Karpas-422 (cell line): Measurements from ENCODE around the gene TPD52L1. TPM values are rescaled to one million over a fixed set of nuclear protein-coding genes. Genes with fewer than 3 reads are reported as not detected.

Experiments
- DNase-seq: peaks from one replicate; pipeline ENCODE4 v3.0.0-alpha.2; 2015
- H2AFZ ChIP-seq: fragments of 200-600 bp; sonication (generic); 2 replicates; pipeline ENCODE4 v1.6.1; 2014; ENCODE audit warnings: antibody characterized with exemption, low read length, mixed read lengths
- H3K27ac ChIP-seq: fragments of 200-600 bp; sonication (generic); 2 replicates; pipeline ENCODE4 v1.5.1; 2014; ENCODE audit warnings: mild to moderate bottlenecking, low read length, moderate library complexity
- H3K27me3 ChIP-seq: fragments of 200-600 bp; sonication (generic); 2 replicates; pipeline ENCODE4 v1.6.1; 2014; ENCODE audit warnings: low read length, mixed read lengths
- H3K36me3 ChIP-seq: fragments of 200-600 bp; sonication (generic); 2 replicates; pipeline ENCODE4 v1.6.1; 2014; ENCODE audit warnings: low read length, mixed read lengths; ENCODE audit not compliant: insufficient read depth
- H3K4me1 ChIP-seq: fragments of 200-600 bp; sonication (generic); 2 replicates; pipeline ENCODE4 v1.6.1; 2014; ENCODE audit warnings: mild to moderate bottlenecking, low read length, mixed read lengths
- H3K4me2 ChIP-seq: fragments of 200-600 bp; sonication (generic); 2 replicates; pipeline ENCODE4 v1.6.1; 2014; ENCODE audit warnings: low read length, low read depth, mild to moderate bottlenecking; ENCODE audit not compliant: poor library complexity, severe bottlenecking
- H3K4me3 ChIP-seq: fragments of 200-600 bp; sonication (generic); 2 replicates; pipeline ENCODE4 v1.5.1; 2014; ENCODE audit warnings: mild to moderate bottlenecking, antibody characterized with exemption, low read length, mixed read lengths
- H3K79me2 ChIP-seq: fragments of 200-600 bp; sonication (generic); 2 replicates; pipeline ENCODE4 v1.6.1; 2014; ENCODE audit warnings: mild to moderate bottlenecking, low read length, mixed read lengths
- H3K9ac ChIP-seq: fragments of 200-600 bp; sonication (generic); 2 replicates; pipeline ENCODE4 v1.6.0; 2014; ENCODE audit warnings: low read length
- H3K9me2 ChIP-seq: fragments of 200-600 bp; sonication (generic), shearing (Covaris generic); replicated peaks from 2 replicates; pipeline ENCODE4 v1.6.0; 2014; ENCODE audit warnings: mild to moderate bottlenecking, low read length, moderate library complexity; ENCODE audit not compliant: insufficient read depth
- H3K9me3 ChIP-seq: fragments of 300-700, 200-600 bp; sonication (generic); 2 replicates; pipeline ENCODE4 v1.6.1; 2014; ENCODE audit warnings: low read length, mixed read lengths
- H4K20me1 ChIP-seq: fragments of 200-600 bp; sonication (generic); 2 replicates; pipeline ENCODE4 v1.6.1; 2014; ENCODE audit warnings: mild to moderate bottlenecking, antibody characterized with exemption, low read length, low read depth; ENCODE audit not compliant: insufficient read depth
- total RNA-seq: library from RNA; depleted of rRNA; stranded (reverse); fragments of >200 nt; shearing (Covaris generic); gene quantifications from 2 replicates; pipeline ENCODE4 v1.2.3, GENCODE V29; 2014; ENCODE audit warnings: low replicate concordance

The TPD52L1 gene
- total RNA-seq, 1 experiment from 2014 or later, result not detected

DNA sequence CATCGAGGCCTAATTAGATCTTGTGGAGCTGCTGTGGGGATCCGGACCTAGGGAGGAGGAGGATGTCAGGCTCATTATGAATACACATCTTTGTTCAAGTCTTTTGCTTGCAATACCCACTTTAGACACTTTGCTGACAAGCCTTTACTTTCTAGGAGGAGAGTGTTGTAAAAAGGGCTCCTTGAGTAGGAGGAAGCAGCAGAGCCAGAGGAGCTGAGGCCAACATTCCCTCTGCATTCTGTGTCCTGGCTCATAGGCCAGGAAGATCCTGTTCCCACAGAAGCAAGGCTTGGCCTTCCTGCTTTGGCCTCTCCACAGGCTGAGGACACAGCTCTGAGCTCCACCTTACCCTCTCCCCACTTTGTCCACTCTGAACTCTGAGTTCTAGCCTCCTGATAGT is 67.1 kb downstream of the TPD52L1 start:
- Histone ChIP-seq H4K20me1 (no peaks in the 10 kb centered on the region), H3K4me2 (no peak overlapping the region), H3K9me2 (no peaks in the 10 kb centered on the region), H3K36me3 (no peaks in the 10 kb centered on the region), H2AFZ (no peak overlapping the region), H3K27ac (no peak overlapping the region), H3K4me1 (no peaks in the 10 kb centered on the region), H3K9ac (no peak overlapping the region), H3K9me3 (no peaks in the 10 kb centered on the region), H3K79me2 (no peaks in the 10 kb centered on the region), H3K4me3 (no peak overlapping the region), H3K27me3 (no peaks in the 10 kb centered on the region)
- DNase-seq, result no peak

- H2AFZ ChIP-seq, result no peak overlapping the region
- no peaks in the 10 kb centered on the region for H4K20me1 ChIP-seq
- no peaks in the 10 kb centered on the region for H3K79me2 ChIP-seq
- no peaks in the 10 kb centered on the region for H3K4me1 ChIP-seq
- no peaks in the 10 kb centered on the region for H3K9me2 ChIP-seq
- no peaks in the 10 kb centered on the region for H3K27me3 ChIP-seq
- no peak overlapping the region for H3K4me2 ChIP-seq
- no peak for DNase-seq
- H3K9me3 ChIP-seq, result no peaks in the 10 kb centered on the region
- H3K4me3 ChIP-seq, result no peak overlapping the region
- no peak overlapping the region for H3K9ac ChIP-seq
- no peak overlapping the region for H3K27ac ChIP-seq
- H3K36me3 ChIP-seq, result no peaks in the 10 kb centered on the region
These were observed 69.2 kb downstream of the TPD52L1 start for GRCh38 chr6:125222531-125223455.

DNA sequence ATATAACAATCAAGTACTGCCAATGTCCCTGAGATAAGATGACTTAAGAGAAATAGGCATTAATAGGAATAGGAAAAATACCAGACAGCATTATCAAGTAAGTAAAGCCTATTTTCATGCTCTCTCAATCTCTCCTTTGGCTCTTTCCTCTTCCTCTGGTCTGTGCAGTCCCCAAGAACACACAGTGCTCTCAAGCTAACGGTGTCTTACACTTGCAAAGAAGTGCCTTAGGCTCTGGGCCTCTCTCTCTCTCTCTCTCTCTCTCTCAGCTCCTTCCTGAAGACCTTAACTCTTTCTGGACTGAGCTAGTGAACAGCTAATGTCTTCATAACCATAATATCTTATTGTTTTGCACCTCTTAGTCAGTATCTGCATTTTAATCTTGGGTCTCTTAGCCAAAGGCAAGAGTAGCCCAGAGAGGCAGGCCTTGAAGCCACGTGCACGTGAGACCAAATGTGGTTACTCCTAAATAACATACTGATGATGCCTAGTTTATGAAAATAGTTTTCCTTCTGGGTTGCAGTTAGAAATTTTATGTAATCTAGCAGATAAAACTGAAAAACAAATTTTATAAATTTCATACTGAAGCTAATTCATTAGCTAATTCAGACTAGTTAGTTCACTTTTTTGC is 70.8 kb downstream of the TPD52L1 start:
- H3K27me3 ChIP-seq, result no peaks in the 10 kb centered on the region

DNA sequence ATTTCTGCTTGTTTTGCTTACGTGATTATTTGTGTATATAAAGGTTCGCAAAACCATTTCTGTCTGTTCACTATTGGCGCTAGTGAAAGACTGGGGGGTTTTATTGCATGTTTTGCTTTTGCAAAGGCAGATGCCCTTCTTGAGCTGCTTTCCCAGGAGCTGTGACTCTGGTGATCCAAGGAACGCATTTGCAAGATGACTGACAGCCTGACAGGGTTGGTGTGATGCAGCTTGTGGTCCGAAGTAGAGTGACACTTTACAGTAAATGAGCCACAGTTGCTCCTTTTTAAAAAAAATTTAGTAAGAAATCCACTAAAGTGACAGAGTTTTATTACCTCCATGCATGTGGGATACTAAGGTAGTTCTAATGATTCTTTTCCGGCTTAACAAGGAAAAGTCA is 73.7 kb downstream of the TPD52L1 start:
- Histone ChIP-seq H3K27ac (no peak overlapping the region), H3K4me1 (no peaks in the 10 kb centered on the region), H3K27me3 (no peaks in the 10 kb centered on the region), H3K9me2 (no peaks in the 10 kb centered on the region), H3K9ac (no peak overlapping the region), H3K36me3 (no peaks in the 10 kb centered on the region), H4K20me1 (no peaks in the 10 kb centered on the region), H2AFZ (no peak overlapping the region), H3K79me2 (no peaks in the 10 kb centered on the region), H3K4me3 (no peak overlapping the region), H3K4me2 (no peak overlapping the region), H3K9me3 (no peaks in the 10 kb centered on the region)
- DNase-seq, result no peak

More for the DNA sequence above, 70.8 kb downstream of the TPD52L1 start:
- DNase-seq, result no peak
- H3K4me2 ChIP-seq, result no peak overlapping the region
- no peaks in the 10 kb centered on the region for H3K4me1 ChIP-seq
- no peaks in the 10 kb centered on the region for H3K9me3 ChIP-seq
- H3K27ac ChIP-seq, result no peak overlapping the region
- H3K79me2 ChIP-seq, result no peaks in the 10 kb centered on the region
- no peaks in the 10 kb centered on the region for H4K20me1 ChIP-seq
- H3K4me3 ChIP-seq, result no peak overlapping the region
- no peaks in the 10 kb centered on the region for H3K36me3 ChIP-seq
- H3K9ac ChIP-seq, result no peak overlapping the region
- no peak overlapping the region for H2AFZ ChIP-seq
- H3K9me2 ChIP-seq, result no peaks in the 10 kb centered on the region

DNA sequence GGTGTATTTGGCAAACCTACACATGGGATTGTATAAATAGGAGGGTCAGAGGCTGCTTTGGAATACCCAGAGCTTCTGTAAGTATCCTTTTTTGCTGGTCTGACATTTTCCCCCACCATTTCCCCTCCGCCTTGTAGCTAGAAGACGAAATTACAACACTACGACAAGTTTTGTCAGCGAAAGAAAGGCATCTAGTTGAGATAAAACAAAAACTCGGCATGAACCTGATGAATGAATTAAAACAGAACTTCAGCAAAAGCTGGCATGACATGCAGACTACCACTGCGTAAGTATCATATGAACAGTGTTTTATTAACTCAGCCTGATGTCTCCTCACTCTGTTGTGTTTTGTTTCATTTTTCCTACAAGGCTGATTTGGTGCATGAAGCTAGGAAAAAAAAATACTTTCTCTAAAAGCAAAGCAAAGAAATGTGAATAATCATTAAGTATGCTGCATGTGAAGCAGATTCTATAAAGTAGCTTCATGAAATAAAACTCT is 75.5 kb downstream of the TPD52L1 start:
- Histone ChIP-seq H3K9me2 (no peaks in the 10 kb centered on the region), H3K36me3 (no peaks in the 10 kb centered on the region), H3K27ac (no peak overlapping the region), H3K9me3 (no peaks in the 10 kb centered on the region), H3K9ac (no peak overlapping the region), H3K79me2 (no peaks in the 10 kb centered on the region), H3K27me3 (no peaks in the 10 kb centered on the region), H3K4me3 (no peak overlapping the region), H4K20me1 (no peaks in the 10 kb centered on the region), H3K4me1 (no peaks in the 10 kb centered on the region), H2AFZ (no peak overlapping the region), H3K4me2 (no peak overlapping the region)
- no peak for DNase-seq

- Histone ChIP-seq H3K9ac (no peak overlapping the region), H4K20me1 (no peaks in the 10 kb centered on the region), H2AFZ (no peak overlapping the region), H3K9me2 (no peaks in the 10 kb centered on the region), H3K4me3 (no peak overlapping the region), H3K36me3 (no peaks in the 10 kb centered on the region), H3K4me2 (no peak overlapping the region), H3K79me2 (no peaks in the 10 kb centered on the region), H3K27me3 (no peaks in the 10 kb centered on the region), H3K27ac (no peak overlapping the region), H3K9me3 (no peaks in the 10 kb centered on the region), H3K4me1 (no peaks in the 10 kb centered on the region)
- DNase-seq, result no peak
These were observed 77.1 kb downstream of the TPD52L1 start for GRCh38 chr6:125230674-125231073.

DNA sequence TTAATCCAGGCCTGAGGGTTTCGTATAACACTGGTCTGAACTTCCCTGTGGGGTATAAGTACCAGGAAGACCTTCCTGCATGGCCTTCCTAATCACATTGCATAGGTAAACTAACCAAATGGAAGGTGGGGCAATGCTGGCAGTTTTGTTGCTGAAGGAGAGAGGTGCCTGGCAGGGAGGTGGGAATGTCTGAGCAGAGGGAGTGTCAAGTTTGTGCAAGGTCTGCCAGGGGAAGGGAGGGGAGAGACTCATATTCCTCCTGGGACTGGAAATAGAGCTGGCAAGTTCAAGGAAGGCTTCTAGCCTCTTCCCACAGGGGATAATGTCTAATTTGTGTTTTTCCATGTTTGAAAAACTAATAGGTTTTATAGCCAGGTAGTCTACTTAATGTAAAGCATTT is 77.6 kb downstream of the TPD52L1 start:
- H3K27ac ChIP-seq, result no peak overlapping the region
- H2AFZ ChIP-seq, result no peak overlapping the region
- no peaks in the 10 kb centered on the region for H3K4me1 ChIP-seq
- no peak overlapping the region for H3K4me3 ChIP-seq
- no peaks in the 10 kb centered on the region for H3K9me3 ChIP-seq
- H4K20me1 ChIP-seq, result no peaks in the 10 kb centered on the region
- H3K27me3 ChIP-seq, result no peaks in the 10 kb centered on the region
- no peak for DNase-seq
- no peak overlapping the region for H3K4me2 ChIP-seq
- no peaks in the 10 kb centered on the region for H3K9me2 ChIP-seq
- no peaks in the 10 kb centered on the region for H3K79me2 ChIP-seq
- no peak overlapping the region for H3K9ac ChIP-seq
- no peaks in the 10 kb centered on the region for H3K36me3 ChIP-seq

- Histone ChIP-seq H3K9ac (no peak overlapping the region), H3K27ac (no peak overlapping the region), H3K4me1 (no peaks in the 10 kb centered on the region), H3K4me2 (no peak overlapping the region), H3K9me3 (no peaks in the 10 kb centered on the region), H3K36me3 (no peaks in the 10 kb centered on the region), H4K20me1 (no peaks in the 10 kb centered on the region), H2AFZ (no peak overlapping the region), H3K9me2 (no peaks in the 10 kb centered on the region), H3K79me2 (no peaks in the 10 kb centered on the region), H3K27me3 (no peaks in the 10 kb centered on the region), H3K4me3 (no peak overlapping the region)
- DNase-seq, result no peak
These were observed 78.2 kb downstream of the TPD52L1 start for GRCh38 chr6:125231574-125232343.
